ENCODE data around the gene GNB5. TPM values are rescaled to one million over a fixed set of nuclear protein-coding genes. Genes with fewer than 3 reads are reported as not detected.

Gene GNB5
- total RNA-seq, 1 experiment from 2014 or later: 22.8 TPM

GRCh38 chr15:52193321-52193720 is 2.1 kb upstream of the GNB5 start:
- ChIA-PET CTCF (no interaction called here), POLR2A (ENCODE audit: low non-redundant PET) (no interaction called here)
- no peaks in the 10 kb centered on the region for H3K27me3 ChIP-seq (replicated peaks; ENCODE audit: insufficient read depth, low read depth, low read length, poor library complexity)
- no peak overlapping the region for H3K4me3 ChIP-seq (ENCODE audit: low read depth, low read length, poor library complexity, severe bottlenecking)
- DNase-seq (ENCODE audit: low spot score): no peak
- intact Hi-C loops (cut with micrococcal nuclease; ENCODE audit: unreplicated experiment): no loop called here
- H3K36me3 ChIP-seq (ENCODE audit: insufficient read depth, low read length, poor library complexity, severe bottlenecking): no peaks in the 10 kb centered on the region
- no peaks in the 10 kb centered on the region for H3K4me1 ChIP-seq (ENCODE audit: insufficient read depth, low read length, poor library complexity, severe bottlenecking)
- H3K27ac ChIP-seq (ENCODE audit: low read depth, low read length, poor library complexity, severe bottlenecking): no peak overlapping the region
- no TSS peak for BruUV-seq (replicated peaks)
- H3K9me3 ChIP-seq (ENCODE audit: low read depth, low read length, poor library complexity, severe bottlenecking): no peaks in the 10 kb centered on the region
- TF ChIP-seq CTCF (conservative IDR thresholded peaks at IDR 0.05; ENCODE audit: low read depth, low read length) (no peak), EZH2 (IDR thresholded peaks at IDR 0.05; ENCODE audit: borderline replicate concordance, low read depth, low read length, poor library complexity, severe bottlenecking) (no peak)

- Histone ChIP-seq H3K4me3 (ENCODE audit: low read depth, low read length, poor library complexity, severe bottlenecking) (no peak overlapping the region), H3K27me3 (replicated peaks; ENCODE audit: insufficient read depth, low read depth, low read length, poor library complexity) (no peaks in the 10 kb centered on the region), H3K9me3 (ENCODE audit: low read depth, low read length, poor library complexity, severe bottlenecking) (no peaks in the 10 kb centered on the region), H3K4me1 (ENCODE audit: insufficient read depth, low read length, poor library complexity, severe bottlenecking) (no peaks in the 10 kb centered on the region), H3K36me3 (ENCODE audit: insufficient read depth, low read length, poor library complexity, severe bottlenecking) (no peaks in the 10 kb centered on the region), H3K27ac (ENCODE audit: low read depth, low read length, poor library complexity, severe bottlenecking) (no peak overlapping the region)
- TF ChIP-seq EZH2 (IDR thresholded peaks at IDR 0.05; ENCODE audit: borderline replicate concordance, low read depth, low read length, poor library complexity, severe bottlenecking): no peak
- TF ChIP-seq CTCF (conservative IDR thresholded peaks at IDR 0.05; ENCODE audit: low read depth, low read length): no peak
- intact Hi-C loops (cut with micrococcal nuclease; ENCODE audit: unreplicated experiment): no loop called here
- no TSS peak for BruUV-seq (replicated peaks)
- ChIA-PET POLR2A (ENCODE audit: low non-redundant PET) (no interaction called here), CTCF (no interaction called here)
- DNase-seq (ENCODE audit: low spot score): no peak
These were observed 4.3 kb downstream of the GNB5 start for GRCh38 chr15:52186651-52187486.

GRCh38 chr15:52185151-52185561 is 6.0 kb downstream of the GNB5 start:
- no peak for DNase-seq (ENCODE audit: low spot score)
- no peaks in the 10 kb centered on the region for H3K36me3 ChIP-seq (ENCODE audit: insufficient read depth, low read length, poor library complexity, severe bottlenecking)
- no peak for TF ChIP-seq EZH2 (IDR thresholded peaks at IDR 0.05; ENCODE audit: borderline replicate concordance, low read depth, low read length, poor library complexity, severe bottlenecking)
- TF ChIP-seq CTCF (conservative IDR thresholded peaks at IDR 0.05; ENCODE audit: low read depth, low read length): no peak
- ChIA-PET CTCF (no interaction called here), POLR2A (ENCODE audit: low non-redundant PET) (no interaction called here)
- no peak overlapping the region for H3K4me3 ChIP-seq (ENCODE audit: low read depth, low read length, poor library complexity, severe bottlenecking)
- no peaks in the 10 kb centered on the region for H3K9me3 ChIP-seq (ENCODE audit: low read depth, low read length, poor library complexity, severe bottlenecking)
- no peaks in the 10 kb centered on the region for H3K27me3 ChIP-seq (replicated peaks; ENCODE audit: insufficient read depth, low read depth, low read length, poor library complexity)
- no peaks in the 10 kb centered on the region for H3K4me1 ChIP-seq (ENCODE audit: insufficient read depth, low read length, poor library complexity, severe bottlenecking)
- H3K27ac ChIP-seq (ENCODE audit: low read depth, low read length, poor library complexity, severe bottlenecking): no peak overlapping the region
- no TSS peak for BruUV-seq (replicated peaks)
- intact Hi-C loops (cut with micrococcal nuclease; ENCODE audit: unreplicated experiment): no loop called here

All from A673 (cell line).